GM12892 (cell line): ENCODE results near the gene ARFGAP3.

ENCODE experiments used
- POLR2A ChIP-seq: IDR thresholded peaks from 2 replicates; pipeline ENCODE4 v1.6.1; 2011; ENCODE audit warnings: low read depth, low read length, control low read depth
- TAF1 ChIP-seq: IDR thresholded peaks from 2 replicates; pipeline ENCODE4 v1.6.1; 2011; ENCODE audit warnings: low read depth, mild to moderate bottlenecking, control low read depth, low read length, borderline replicate concordance

- TF ChIP-seq TAF1 (no peak), POLR2A (no peak)
Measured at GRCh38 chr22:42873356-42873755, 16.3 kb upstream of the ARFGAP3 start.
